ENCODE results near the gene COL11A2. TPM values are rescaled to one million over a fixed set of nuclear protein-coding genes. Genes with fewer than 3 reads are reported as not detected.

Gene COL11A2
- total RNA-seq, 1 experiment from 2014 or later: 7.6 TPM

DNA sequence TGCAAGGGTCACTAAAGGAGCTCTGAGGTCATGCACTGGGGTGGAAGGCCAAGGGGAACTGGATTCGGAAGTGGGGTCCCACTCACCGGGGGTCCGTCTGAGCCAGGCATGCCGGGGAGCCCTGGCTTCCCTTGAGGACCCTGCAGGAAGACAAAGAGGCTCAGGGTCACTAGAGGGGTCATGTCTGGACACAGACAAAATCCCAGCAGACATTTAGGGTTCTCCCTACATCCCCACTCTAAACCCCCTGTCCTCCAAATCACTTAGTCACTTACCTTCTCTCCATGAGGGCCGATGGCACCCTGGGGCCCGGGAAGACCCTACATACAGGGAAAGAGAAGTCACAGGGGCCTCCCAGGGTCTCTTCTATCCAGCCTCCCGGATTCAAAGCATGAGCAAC, 15.4 kb downstream of the COL11A2 start:
- H3K27me3 ChIP-seq (ENCODE audit: insufficient read depth, low read length): no peaks in the 10 kb centered on the region
- no peak overlapping the region for H3K4me2 ChIP-seq (ENCODE audit: low read length)
- H3K9me3 ChIP-seq (ENCODE audit: control insufficient read depth in 1 of 2, insufficient read depth in 1 of 2, low read depth in 1 of 2, low read length in 2 of 2): no peaks in the 10 kb centered on the region
- RAD21 ChIA-PET (ENCODE audit: low non-redundant PET in 1 of 2, low total read pairs in 2 of 2, uncharacterized antibody in 2 of 2, unreplicated experiment in 2 of 2): no interaction called here
- no TSS peak for BruUV-seq (replicated peaks)
- DNase-seq (ENCODE audit: low read depth, low spot score) (no peak), ATAC-seq (no peak)
- H2AFZ ChIP-seq (ENCODE audit: low read depth, low read length, poor library complexity, severe bottlenecking): no peak overlapping the region
- H3K79me2 ChIP-seq (ENCODE audit: insufficient read depth, low read length): no peaks in the 10 kb centered on the region
- H3K27ac ChIP-seq (ENCODE audit: low read depth, low read length): no peak overlapping the region
- H3K4me1 ChIP-seq (ENCODE audit: control insufficient read depth in 1 of 2, insufficient read depth in 2 of 2, low read length in 2 of 2): no peaks in the 10 kb centered on the region
- intact Hi-C loops (cut with micrococcal nuclease): no loop called here
- POLR2A ChIA-PET: no interaction called here
- CTCF ChIA-PET: no interaction called here
- H3K4me3 ChIP-seq (replicated peaks in 1 of 2; ENCODE audit: low read depth in 1 of 2, low read length in 2 of 2): no peak overlapping the region
- no peaks in the 10 kb centered on the region for H3K36me3 ChIP-seq (ENCODE audit: control insufficient read depth in 1 of 2, insufficient read depth in 2 of 2, low read length in 2 of 2)
- TF ChIP-seq EZH2phosphoT487 (IDR thresholded peaks at IDR 0.05; ENCODE audit: borderline replicate concordance): no peak
- TF ChIP-seq, protein P1, sequence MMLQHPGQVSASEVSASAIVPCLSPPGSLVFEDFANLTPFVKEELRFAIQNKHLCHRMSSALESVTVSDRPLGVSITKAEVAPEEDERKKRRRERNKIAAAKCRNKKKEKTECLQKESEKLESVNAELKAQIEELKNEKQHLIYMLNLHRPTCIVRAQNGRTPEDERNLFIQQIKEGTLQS (IDR thresholded peaks at IDR 0.05): no peak
- no peak for TF ChIP-seq EZH2 (IDR thresholded peaks at IDR 0.05)
- TF ChIP-seq ZNF274 (IDR thresholded peaks at IDR 0.05; ENCODE audit: low read depth, low read length): no peak
- TF ChIP-seq YY1 (IDR thresholded peaks at IDR 0.05; ENCODE audit: extremely low read depth, insufficient replicate concordance, low read depth, low read length): no peak
- no peak for TF ChIP-seq ZFX (IDR thresholded peaks at IDR 0.05)
- H4K20me1 ChIP-seq (ENCODE audit: insufficient read depth): no peaks in the 10 kb centered on the region
- no peak overlapping the region for H3K9ac ChIP-seq (ENCODE audit: low read length)
- H3K9me2 ChIP-seq (ENCODE audit: insufficient read depth): no peaks in the 10 kb centered on the region

DNA sequence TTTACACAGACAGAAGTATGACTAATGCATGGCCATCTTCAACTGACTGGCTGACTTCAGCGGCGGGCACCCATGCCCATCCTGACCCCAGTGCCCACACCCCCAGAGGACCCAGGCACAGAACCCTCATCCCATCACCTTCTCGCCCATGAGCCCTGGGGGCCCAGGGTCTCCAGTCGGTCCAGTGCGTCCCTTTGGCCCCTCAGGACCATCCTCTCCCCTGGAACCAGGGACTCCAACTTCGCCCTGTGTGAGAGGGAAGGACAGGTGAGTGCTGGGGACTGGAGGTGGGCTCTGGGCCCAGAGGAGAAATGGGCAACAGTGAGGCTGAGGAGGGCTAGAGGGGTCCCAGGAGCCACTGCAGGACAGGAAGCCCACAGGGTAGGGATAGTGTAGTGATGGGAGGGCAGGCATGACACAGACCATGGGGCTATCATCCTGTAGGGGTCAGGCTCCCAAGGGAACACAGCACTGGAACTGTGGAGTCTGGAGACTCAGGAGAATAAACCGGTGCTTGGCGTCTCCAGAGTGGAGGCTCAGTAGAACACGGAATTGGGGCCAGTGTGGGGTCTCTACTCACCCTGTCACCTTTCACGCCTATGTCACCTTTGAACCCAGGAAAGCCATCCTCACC, 16.7 kb downstream of the COL11A2 start:
- intact Hi-C loops (cut with micrococcal nuclease): no loop called here
- TF ChIP-seq, protein P1 (IDR thresholded peaks at IDR 0.05): no peak
- TF ChIP-seq, protein P2, sequence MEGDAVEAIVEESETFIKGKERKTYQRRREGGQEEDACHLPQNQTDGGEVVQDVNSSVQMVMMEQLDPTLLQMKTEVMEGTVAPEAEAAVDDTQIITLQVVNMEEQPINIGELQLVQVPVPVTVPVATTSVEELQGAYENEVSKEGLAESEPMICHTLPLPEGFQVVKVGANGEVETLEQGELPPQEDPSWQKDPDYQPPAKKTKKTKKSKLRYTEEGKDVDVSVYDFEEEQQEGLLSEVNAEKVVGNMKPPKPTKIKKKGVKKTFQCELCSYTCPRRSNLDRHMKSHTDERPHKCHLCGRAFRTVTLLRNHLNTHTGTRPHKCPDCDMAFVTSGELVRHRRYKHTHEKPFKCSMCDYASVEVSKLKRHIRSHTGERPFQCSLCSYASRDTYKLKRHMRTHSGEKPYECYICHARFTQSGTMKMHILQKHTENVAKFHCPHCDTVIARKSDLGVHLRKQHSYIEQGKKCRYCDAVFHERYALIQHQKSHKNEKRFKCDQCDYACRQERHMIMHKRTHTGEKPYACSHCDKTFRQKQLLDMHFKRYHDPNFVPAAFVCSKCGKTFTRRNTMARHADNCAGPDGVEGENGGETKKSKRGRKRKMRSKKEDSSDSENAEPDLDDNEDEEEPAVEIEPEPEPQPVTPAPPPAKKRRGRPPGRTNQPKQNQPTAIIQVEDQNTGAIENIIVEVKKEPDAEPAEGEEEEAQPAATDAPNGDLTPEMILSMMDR (IDR thresholded peaks at IDR 0.05 in 2 of 3, conservative IDR thresholded peaks at IDR 0.05 in 1 of 3; ENCODE audit: borderline replicate concordance in 1 of 3, insufficient read depth in 1 of 3, low read depth in 2 of 3, low read length in 2 of 3): peak in 1 of 3 experiments; percentile 11; a peak in 1 of 6 replicates
- no peak for TF ChIP-seq RAD21 (IDR thresholded peaks at IDR 0.05; ENCODE audit: low read depth)
- no peak for TF ChIP-seq ZNF274 (IDR thresholded peaks at IDR 0.05; ENCODE audit: low read depth, low read length)
- TF ChIP-seq, protein P3, sequence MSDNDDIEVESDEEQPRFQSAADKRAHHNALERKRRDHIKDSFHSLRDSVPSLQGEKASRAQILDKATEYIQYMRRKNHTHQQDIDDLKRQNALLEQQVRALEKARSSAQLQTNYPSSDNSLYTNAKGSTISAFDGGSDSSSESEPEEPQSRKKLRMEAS (IDR thresholded peaks at IDR 0.05): no peak
- TF ChIP-seq YY1 (IDR thresholded peaks at IDR 0.05; ENCODE audit: extremely low read depth, insufficient replicate concordance, low read depth, low read length): no peak
- Histone ChIP-seq H4K20me1 (ENCODE audit: insufficient read depth) (no peaks in the 10 kb centered on the region), H3K27me3 (ENCODE audit: insufficient read depth, low read length) (no peaks in the 10 kb centered on the region), H3K27ac (ENCODE audit: low read depth, low read length) (no peak overlapping the region), H3K4me1 (ENCODE audit: control insufficient read depth in 1 of 2, insufficient read depth in 2 of 2, low read length in 2 of 2) (no peaks in the 10 kb centered on the region), H3K79me2 (ENCODE audit: insufficient read depth, low read length) (no peaks in the 10 kb centered on the region), H3K9me2 (ENCODE audit: insufficient read depth) (no peaks in the 10 kb centered on the region), H3K36me3 (ENCODE audit: control insufficient read depth in 1 of 2, insufficient read depth in 2 of 2, low read length in 2 of 2) (no peaks in the 10 kb centered on the region), H3K4me2 (ENCODE audit: low read length) (no peak overlapping the region), H2AFZ (ENCODE audit: low read depth, low read length, poor library complexity, severe bottlenecking) (no peak overlapping the region), H3K4me3 (replicated peaks in 1 of 2; ENCODE audit: low read depth in 1 of 2, low read length in 2 of 2) (no peak overlapping the region), H3K9ac (ENCODE audit: low read length) (no peak overlapping the region), H3K9me3 (ENCODE audit: control insufficient read depth in 1 of 2, insufficient read depth in 1 of 2, low read depth in 1 of 2, low read length in 2 of 2) (no peaks in the 10 kb centered on the region)
- ChIA-PET POLR2A (no interaction called here), CTCF (no interaction called here), RAD21 (ENCODE audit: low non-redundant PET in 1 of 2, low total read pairs in 2 of 2, uncharacterized antibody in 2 of 2, unreplicated experiment in 2 of 2) (no interaction called here)
- ATAC-seq (0 out of 2 replicates have a peak, but pooled peaks have one; percentile 23), DNase-seq (ENCODE audit: low read depth, low spot score) (no peak)
- no TSS peak for BruUV-seq (replicated peaks)
